Spleen (tissue), 7 donors: ENCODE results near the gene KIF16B.

ENCODE experiments used
- POLR2A ChIP-seq, 3 donors: fragments of 450-650 bp; IDR thresholded peaks; one replicate each; pipeline ENCODE4 v1.5.1; 2017; ENCODE audit warnings: antibody characterized with exemption in 3 of 3, mild to moderate bottlenecking in 1 of 3
- POLR2AphosphoS5 ChIP-seq, 3 donors: sonication (generic); formaldehyde crosslinking; IDR thresholded peaks; one replicate each; pipeline ENCODE4 v1.5.1; 2017; ENCODE audit warnings: antibody characterized with exemption in 3 of 3
- TF ChIP-seq, protein P1 (sequence below), 11 experiments: fragments of 200-600 bp in 7 of 11; fragments of 450-650 bp in 4 of 11; sonication (generic) in 4 of 11; IDR thresholded peaks in 8 of 11; conservative IDR thresholded peaks in 3 of 11; 1 replicate in 7 of 11; 2 replicates in 4 of 11; pipeline versions ENCODE4 v1.4.0 to v1.8.0; 2016 to 2021; ENCODE audit warnings: antibody characterized with exemption in 11 of 11, inconsistent platforms in 4 of 11, mild to moderate bottlenecking in 1 of 11
- donor health status: DM: no; HTN: no; CAD: no; lungs with moderate emphysema.
- donor health status: DM: no; HTN: no; CAD: no.
- donor health status: DM: no; HTN: no; CAD: no.

GRCh38 chr20:16581241-16581640 is 8.0 kb upstream of the KIF16B start:
- TF ChIP-seq, protein P1, sequence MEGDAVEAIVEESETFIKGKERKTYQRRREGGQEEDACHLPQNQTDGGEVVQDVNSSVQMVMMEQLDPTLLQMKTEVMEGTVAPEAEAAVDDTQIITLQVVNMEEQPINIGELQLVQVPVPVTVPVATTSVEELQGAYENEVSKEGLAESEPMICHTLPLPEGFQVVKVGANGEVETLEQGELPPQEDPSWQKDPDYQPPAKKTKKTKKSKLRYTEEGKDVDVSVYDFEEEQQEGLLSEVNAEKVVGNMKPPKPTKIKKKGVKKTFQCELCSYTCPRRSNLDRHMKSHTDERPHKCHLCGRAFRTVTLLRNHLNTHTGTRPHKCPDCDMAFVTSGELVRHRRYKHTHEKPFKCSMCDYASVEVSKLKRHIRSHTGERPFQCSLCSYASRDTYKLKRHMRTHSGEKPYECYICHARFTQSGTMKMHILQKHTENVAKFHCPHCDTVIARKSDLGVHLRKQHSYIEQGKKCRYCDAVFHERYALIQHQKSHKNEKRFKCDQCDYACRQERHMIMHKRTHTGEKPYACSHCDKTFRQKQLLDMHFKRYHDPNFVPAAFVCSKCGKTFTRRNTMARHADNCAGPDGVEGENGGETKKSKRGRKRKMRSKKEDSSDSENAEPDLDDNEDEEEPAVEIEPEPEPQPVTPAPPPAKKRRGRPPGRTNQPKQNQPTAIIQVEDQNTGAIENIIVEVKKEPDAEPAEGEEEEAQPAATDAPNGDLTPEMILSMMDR (IDR thresholded peaks at IDR 0.05 in 8 of 11, conservative IDR thresholded peaks at IDR 0.05 in 3 of 11) = no peak
- TF ChIP-seq POLR2A (IDR thresholded peaks at IDR 0.05) (no peak), POLR2AphosphoS5 (IDR thresholded peaks at IDR 0.05) (no peak)
